Peyer's patch (tissue), 4 donors: ENCODE data around the gene TPM1.

Experiments used
- POLR2A ChIP-seq, 2 donors: fragments of 450-650 bp; IDR thresholded peaks; one replicate each; pipeline ENCODE4 v1.5.1; 2017; ENCODE audit warnings: antibody characterized with exemption in 2 of 2, mild to moderate bottlenecking in 2 of 2, moderate library complexity in 2 of 2
- TF ChIP-seq, protein P1 (sequence below), 6 experiments: fragments of 450-650 bp in 4 of 6; fragments of 200-600 bp in 2 of 6; sonication (generic) in 1 of 6; IDR thresholded peaks; one replicate each; pipeline ENCODE4 v1.5.1; 2017 to 2019; ENCODE audit warnings: antibody characterized with exemption in 6 of 6, mild to moderate bottlenecking in 3 of 6, moderate library complexity in 1 of 6

DNA sequence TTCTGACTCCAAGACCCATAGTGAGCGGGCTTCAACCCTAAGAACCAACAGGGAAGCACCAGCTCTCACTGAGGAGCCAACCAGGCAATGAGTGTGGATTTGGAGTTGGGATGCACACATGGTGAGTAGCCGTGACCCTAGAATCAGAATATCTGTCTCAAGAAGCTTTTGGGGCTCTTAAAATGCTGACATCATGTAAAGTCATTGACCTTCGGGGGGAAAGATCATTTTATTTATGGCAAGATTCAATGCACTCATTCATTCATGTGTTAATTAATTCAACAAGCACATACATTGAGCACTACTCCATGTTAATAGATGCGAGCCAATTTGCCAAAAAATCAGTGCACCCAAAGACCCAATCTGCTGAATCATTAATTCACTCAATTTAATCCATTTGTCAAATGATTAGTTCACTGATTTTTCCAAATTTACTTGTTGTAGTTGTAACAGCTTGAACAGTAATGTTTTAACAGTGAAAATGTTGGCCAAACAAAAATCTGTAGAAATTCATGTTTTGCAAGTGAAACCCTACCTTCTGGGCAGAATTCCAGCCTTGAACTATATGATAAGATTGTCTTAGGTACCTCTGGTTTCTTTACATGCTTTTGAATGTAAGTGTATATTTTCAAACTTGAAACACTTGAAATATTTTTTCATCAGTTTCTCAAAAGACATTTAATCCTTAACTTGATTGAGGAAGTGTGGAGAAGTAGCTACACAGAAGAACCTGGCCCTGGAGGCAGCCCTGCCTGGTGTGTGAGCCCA is 49.3 kb downstream of the TPM1 start:
- TF ChIP-seq, protein P1, sequence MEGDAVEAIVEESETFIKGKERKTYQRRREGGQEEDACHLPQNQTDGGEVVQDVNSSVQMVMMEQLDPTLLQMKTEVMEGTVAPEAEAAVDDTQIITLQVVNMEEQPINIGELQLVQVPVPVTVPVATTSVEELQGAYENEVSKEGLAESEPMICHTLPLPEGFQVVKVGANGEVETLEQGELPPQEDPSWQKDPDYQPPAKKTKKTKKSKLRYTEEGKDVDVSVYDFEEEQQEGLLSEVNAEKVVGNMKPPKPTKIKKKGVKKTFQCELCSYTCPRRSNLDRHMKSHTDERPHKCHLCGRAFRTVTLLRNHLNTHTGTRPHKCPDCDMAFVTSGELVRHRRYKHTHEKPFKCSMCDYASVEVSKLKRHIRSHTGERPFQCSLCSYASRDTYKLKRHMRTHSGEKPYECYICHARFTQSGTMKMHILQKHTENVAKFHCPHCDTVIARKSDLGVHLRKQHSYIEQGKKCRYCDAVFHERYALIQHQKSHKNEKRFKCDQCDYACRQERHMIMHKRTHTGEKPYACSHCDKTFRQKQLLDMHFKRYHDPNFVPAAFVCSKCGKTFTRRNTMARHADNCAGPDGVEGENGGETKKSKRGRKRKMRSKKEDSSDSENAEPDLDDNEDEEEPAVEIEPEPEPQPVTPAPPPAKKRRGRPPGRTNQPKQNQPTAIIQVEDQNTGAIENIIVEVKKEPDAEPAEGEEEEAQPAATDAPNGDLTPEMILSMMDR (IDR thresholded peaks at IDR 0.05) = no peak
- TF ChIP-seq POLR2A (IDR thresholded peaks at IDR 0.05) = no peak
